ENCODE results near the gene FAM193B.

DNA sequence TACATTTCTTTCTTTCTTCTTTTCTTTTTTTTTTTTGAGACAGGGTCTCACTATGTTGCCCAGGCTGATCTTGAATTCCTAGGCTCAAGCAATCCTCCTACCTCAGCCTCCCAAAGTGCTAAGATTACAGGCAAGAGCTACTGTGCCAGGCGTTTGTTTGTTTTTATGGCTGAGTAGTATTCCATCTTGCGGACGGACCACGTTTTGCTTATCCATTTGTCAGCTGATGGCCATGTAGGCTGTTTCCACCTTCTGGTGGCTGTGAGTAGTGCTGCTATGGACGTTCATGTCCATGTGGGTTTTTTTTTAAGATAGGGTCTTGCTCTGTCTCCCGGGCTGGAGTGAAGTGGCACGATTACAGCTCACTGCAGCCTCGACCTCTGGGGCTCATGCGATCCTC, 47.2 kb downstream of the FAM193B start:
- no peak for TF ChIP-seq EZH2 (conservative IDR thresholded peaks at IDR 0.05; ENCODE audit: low read depth, low read length)
- TF ChIP-seq, protein P1, sequence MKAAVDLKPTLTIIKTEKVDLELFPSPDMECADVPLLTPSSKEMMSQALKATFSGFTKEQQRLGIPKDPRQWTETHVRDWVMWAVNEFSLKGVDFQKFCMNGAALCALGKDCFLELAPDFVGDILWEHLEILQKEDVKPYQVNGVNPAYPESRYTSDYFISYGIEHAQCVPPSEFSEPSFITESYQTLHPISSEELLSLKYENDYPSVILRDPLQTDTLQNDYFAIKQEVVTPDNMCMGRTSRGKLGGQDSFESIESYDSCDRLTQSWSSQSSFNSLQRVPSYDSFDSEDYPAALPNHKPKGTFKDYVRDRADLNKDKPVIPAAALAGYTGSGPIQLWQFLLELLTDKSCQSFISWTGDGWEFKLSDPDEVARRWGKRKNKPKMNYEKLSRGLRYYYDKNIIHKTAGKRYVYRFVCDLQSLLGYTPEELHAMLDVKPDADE (CRISPR knock-in tag; IDR thresholded peaks at IDR 0.05), result no peak
- TF ChIP-seq, protein P2, sequence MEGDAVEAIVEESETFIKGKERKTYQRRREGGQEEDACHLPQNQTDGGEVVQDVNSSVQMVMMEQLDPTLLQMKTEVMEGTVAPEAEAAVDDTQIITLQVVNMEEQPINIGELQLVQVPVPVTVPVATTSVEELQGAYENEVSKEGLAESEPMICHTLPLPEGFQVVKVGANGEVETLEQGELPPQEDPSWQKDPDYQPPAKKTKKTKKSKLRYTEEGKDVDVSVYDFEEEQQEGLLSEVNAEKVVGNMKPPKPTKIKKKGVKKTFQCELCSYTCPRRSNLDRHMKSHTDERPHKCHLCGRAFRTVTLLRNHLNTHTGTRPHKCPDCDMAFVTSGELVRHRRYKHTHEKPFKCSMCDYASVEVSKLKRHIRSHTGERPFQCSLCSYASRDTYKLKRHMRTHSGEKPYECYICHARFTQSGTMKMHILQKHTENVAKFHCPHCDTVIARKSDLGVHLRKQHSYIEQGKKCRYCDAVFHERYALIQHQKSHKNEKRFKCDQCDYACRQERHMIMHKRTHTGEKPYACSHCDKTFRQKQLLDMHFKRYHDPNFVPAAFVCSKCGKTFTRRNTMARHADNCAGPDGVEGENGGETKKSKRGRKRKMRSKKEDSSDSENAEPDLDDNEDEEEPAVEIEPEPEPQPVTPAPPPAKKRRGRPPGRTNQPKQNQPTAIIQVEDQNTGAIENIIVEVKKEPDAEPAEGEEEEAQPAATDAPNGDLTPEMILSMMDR (CRISPR knock-in tag; IDR thresholded peaks at IDR 0.05), result no peak
